Measurements from ENCODE around the gene ZNRD2.

GRCh38 chr11:65574811-65575567 lies 4.7 kb downstream of the ZNRD2 start:
- no peak for TF ChIP-seq CTCF (IDR thresholded peaks at IDR 0.05; ENCODE audit: control extremely low read depth in 1 of 3, insufficient read depth in 1 of 3, low read depth in 1 of 3, low read length in 3 of 3)
- TF ChIP-seq POLR2A (IDR thresholded peaks at IDR 0.05; ENCODE audit: control extremely low read depth in 1 of 2, low read depth in 2 of 2, low read length in 2 of 2): no peak
- no peak for TF ChIP-seq SIX5 (IDR thresholded peaks at IDR 0.05; ENCODE audit: low read depth, low read length)
